ENCODE results near the gene PAPPA. TPM values are rescaled to one million over a fixed set of nuclear protein-coding genes. Genes with fewer than 3 reads are reported as not detected.

PAPPA gene
- total RNA-seq, 4 donors from 2014 or later: 0.53 to 2.3 (median 1.4) TPM

GRCh38 chr9:116377179-116377798 lies 223.7 kb downstream of the PAPPA start:
- H3K36me3 ChIP-seq: no peaks in the 10 kb centered on the region
- WGBS: 80% methylated on average over 8 of the region's 8 CpGs
- no peak for DNase-seq (ENCODE audit: low spot score in 2 of 2)
- no peak overlapping the region for H3K4me3 ChIP-seq
- H3K9me3 ChIP-seq: no peaks in the 10 kb centered on the region
- no peak overlapping the region for H3K27ac ChIP-seq
- no peak for TF ChIP-seq EP300 (IDR thresholded peaks at IDR 0.05)
- no peaks in the 10 kb centered on the region for H3K27me3 ChIP-seq
- no peaks in the 10 kb centered on the region for H3K4me1 ChIP-seq

- TF ChIP-seq POLR2AphosphoS5 (IDR thresholded peaks at IDR 0.05): no peak
- no peak for TF ChIP-seq POLR2A (IDR thresholded peaks at IDR 0.05)
- no peak for TF ChIP-seq CTCF (IDR thresholded peaks at IDR 0.05)
- TF ChIP-seq EP300 (IDR thresholded peaks at IDR 0.05): no peak
- H3K4me1 ChIP-seq: no peaks in the 10 kb centered on the region
- H3K27me3 ChIP-seq: no peaks in the 10 kb centered on the region
- H3K27ac ChIP-seq: no peak overlapping the region
- no peak overlapping the region for H3K4me3 ChIP-seq
- H3K36me3 ChIP-seq: no peaks in the 10 kb centered on the region
- no peaks in the 10 kb centered on the region for H3K9me3 ChIP-seq
- WGBS: 95% methylated on average over 2 of the region's 2 CpGs
- no peak for DNase-seq (ENCODE audit: low spot score in 2 of 2)
Observed at GRCh38 chr9:116378873-116379272, 225.3 kb downstream of the PAPPA start.

DNA sequence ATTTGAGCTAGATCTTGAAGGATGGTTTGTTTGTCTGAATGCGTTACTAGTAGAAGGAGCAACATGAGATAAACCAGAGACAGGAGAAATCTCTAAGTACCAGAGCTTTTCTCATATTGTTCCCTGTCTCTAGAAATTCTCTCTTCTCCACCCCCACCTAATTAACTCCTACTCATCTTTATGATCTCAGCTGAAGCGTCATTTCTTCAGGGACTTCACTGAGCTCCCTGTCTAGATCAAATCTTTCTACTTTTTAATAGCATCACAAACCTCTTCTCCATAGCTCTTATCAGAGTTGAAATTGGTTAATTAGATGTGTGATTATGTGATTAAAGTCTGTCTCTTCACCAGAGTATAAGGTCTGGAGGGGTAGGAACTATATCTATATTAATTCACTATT lies 226.2 kb downstream of the PAPPA start:
- Histone ChIP-seq H3K4me3 (no peak overlapping the region), H3K4me1 (no peaks in the 10 kb centered on the region), H3K9me3 (no peaks in the 10 kb centered on the region), H3K27ac (no peak overlapping the region), H3K27me3 (no peaks in the 10 kb centered on the region), H3K36me3 (no peaks in the 10 kb centered on the region)
- DNase-seq (ENCODE audit: low spot score in 2 of 2): no peak
- TF ChIP-seq POLR2AphosphoS5 (IDR thresholded peaks at IDR 0.05) (no peak), POLR2A (IDR thresholded peaks at IDR 0.05) (no peak), CTCF (IDR thresholded peaks at IDR 0.05) (no peak), EP300 (IDR thresholded peaks at IDR 0.05) (no peak)
- 87% methylated on average over 2 of the region's 2 CpGs for WGBS

- no peak overlapping the region for H3K4me3 ChIP-seq
- H3K9me3 ChIP-seq: no peaks in the 10 kb centered on the region
- H3K27ac ChIP-seq: no peak overlapping the region
- H3K4me1 ChIP-seq: no peaks in the 10 kb centered on the region
- no peaks in the 10 kb centered on the region for H3K27me3 ChIP-seq
- DNase-seq (ENCODE audit: low spot score in 2 of 2): no peak
- TF ChIP-seq CTCF (IDR thresholded peaks at IDR 0.05): no peak
- TF ChIP-seq POLR2A (IDR thresholded peaks at IDR 0.05): no peak
- no peak for TF ChIP-seq EP300 (IDR thresholded peaks at IDR 0.05)
- no peak for TF ChIP-seq POLR2AphosphoS5 (IDR thresholded peaks at IDR 0.05)
- no peaks in the 10 kb centered on the region for H3K36me3 ChIP-seq
Observed at GRCh38 chr9:116380496-116380995, 227.0 kb downstream of the PAPPA start.

DNA sequence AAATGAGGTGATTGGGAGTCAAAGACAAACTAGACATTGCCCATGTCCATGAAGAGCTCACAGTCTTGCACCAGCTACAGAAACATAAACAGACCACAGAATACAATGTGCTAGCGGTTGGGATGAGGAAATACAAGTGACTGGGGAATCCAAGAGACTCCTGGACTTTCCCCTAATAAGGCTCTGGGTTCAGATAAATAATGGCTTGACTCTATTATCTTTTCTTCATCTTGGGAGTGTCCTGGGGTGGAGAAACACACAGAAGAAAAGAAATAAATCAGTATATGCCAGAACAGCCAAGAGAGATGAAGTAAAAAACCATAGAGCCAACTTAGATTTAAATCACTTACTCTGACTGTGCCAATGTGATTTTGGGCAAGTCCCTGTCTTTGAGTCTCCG lies 227.8 kb downstream of the PAPPA start:
- WGBS: 66% methylated on average over 2 of the region's 2 CpGs
- Histone ChIP-seq H3K36me3 (no peaks in the 10 kb centered on the region), H3K4me1 (no peaks in the 10 kb centered on the region), H3K9me3 (no peaks in the 10 kb centered on the region), H3K4me3 (no peak overlapping the region), H3K27me3 (no peaks in the 10 kb centered on the region), H3K27ac (no peak overlapping the region)
- DNase-seq (ENCODE audit: low spot score in 2 of 2): no peak
- TF ChIP-seq EP300 (IDR thresholded peaks at IDR 0.05): no peak
- no peak for TF ChIP-seq POLR2AphosphoS5 (IDR thresholded peaks at IDR 0.05)
- no peak for TF ChIP-seq CTCF (IDR thresholded peaks at IDR 0.05)
- no peak for TF ChIP-seq POLR2A (IDR thresholded peaks at IDR 0.05)

GRCh38 chr9:116382053-116382452 lies 228.5 kb downstream of the PAPPA start:
- no peaks in the 10 kb centered on the region for H3K36me3 ChIP-seq
- TF ChIP-seq CTCF (IDR thresholded peaks at IDR 0.05) (no peak), EP300 (IDR thresholded peaks at IDR 0.05) (no peak), POLR2A (IDR thresholded peaks at IDR 0.05) (no peak), POLR2AphosphoS5 (IDR thresholded peaks at IDR 0.05) (no peak)
- H3K9me3 ChIP-seq: no peaks in the 10 kb centered on the region
- H3K27ac ChIP-seq: no peak overlapping the region
- WGBS: 79% methylated on average over 4 of the region's 4 CpGs
- H3K4me3 ChIP-seq: no peak overlapping the region
- no peaks in the 10 kb centered on the region for H3K27me3 ChIP-seq
- H3K4me1 ChIP-seq: no peaks in the 10 kb centered on the region
- no peak for DNase-seq (ENCODE audit: low spot score in 2 of 2)

Measured in suprapubic skin (tissue), 4 donors.